ENCODE measurements around the gene PLEKHH2.
"Not testable (repeated sequence)": the region's sequence is repeated elsewhere in the genome, so short reads cannot be mapped to it uniquely, and the experiment has no call there.

Gene PLEKHH2

DNA sequence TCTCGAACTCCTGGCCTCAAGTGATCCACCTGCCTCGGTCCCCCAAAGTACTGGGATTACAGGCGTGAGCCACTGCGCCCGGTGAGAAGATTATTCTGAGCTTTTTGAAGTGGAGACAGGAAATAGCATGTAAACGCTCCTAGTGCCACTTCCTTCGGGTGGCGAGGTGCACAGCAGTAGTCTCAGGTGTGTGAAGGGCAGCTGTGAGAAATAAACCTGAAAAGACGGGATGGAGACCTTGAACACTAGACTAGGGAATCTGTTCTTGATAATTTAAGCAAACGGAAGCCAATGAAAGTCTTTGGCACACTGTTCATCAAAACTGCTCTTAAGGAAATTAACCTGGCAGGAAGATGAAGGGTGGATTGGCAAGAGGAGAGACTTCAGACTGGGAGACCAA, 439 bp upstream of the PLEKHH2 start:
- no peak for DNase-seq (ENCODE audit: low read depth in 2 of 2)

DNA sequence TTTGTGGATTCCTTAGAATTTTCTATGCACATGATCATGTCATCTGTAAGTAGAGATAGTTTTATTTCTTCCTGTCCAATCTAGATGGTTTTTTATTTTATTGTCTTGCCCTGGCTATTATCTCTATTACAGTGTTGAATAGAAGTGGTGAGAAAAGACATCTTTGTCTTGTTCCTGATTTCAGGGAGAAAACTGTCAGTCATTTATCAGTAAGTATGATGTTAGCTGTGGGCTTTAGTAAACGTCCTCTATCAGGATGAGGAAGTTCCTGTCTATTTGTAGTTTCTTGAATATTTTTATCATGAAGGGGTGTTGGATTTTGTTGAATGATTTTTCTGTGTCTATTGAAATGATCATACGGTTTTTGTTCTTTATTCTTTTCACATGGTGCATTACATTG, 5.3 kb downstream of the PLEKHH2 start:
- no peak for DNase-seq (ENCODE audit: low read depth in 2 of 2)

DNA sequence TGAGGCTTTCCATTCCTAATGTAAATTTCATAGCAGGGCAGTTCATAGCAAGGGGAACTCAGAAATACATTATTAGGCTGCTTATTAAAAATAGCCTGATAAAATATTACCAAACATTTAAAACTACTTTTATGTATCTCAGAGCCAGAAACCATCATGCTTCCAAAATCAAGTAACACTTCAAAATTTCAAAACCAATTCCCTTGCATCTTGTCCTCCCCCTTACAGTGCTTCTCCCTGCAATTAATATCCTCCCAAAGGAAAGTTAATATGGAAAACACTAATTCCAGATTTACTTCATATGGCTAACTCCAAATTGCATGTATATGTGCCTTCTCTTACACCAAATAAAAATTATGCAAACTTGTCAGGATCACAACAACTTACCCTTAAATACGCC, 6.6 kb downstream of the PLEKHH2 start:
- no peak for DNase-seq (ENCODE audit: low read depth in 2 of 2)

- no peak for DNase-seq (ENCODE audit: low read depth in 2 of 2)
Measured at GRCh38 chr2:43648994-43649701, 12.1 kb downstream of the PLEKHH2 start.

DNA sequence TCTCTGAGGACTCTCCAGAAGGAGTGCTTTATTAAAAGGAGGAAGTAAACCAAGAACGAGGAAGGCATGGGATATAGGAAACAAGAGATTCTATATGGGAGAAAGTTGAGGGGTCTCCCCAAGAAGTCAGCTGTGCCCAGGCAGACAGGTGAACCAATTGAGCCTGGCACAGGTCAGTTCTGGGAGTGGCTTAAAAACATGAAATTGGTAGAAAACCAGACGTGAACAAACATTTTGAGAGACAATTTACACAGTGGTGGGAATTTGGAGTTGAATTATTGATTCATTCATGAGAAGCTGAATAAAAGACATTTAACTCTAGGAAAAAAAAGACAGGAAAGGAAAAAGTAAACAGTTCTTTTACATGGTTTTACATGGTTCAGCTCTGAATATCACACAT, 16.4 kb downstream of the PLEKHH2 start:
- DNase-seq (ENCODE audit: low read depth in 2 of 2), result no peak

DNA sequence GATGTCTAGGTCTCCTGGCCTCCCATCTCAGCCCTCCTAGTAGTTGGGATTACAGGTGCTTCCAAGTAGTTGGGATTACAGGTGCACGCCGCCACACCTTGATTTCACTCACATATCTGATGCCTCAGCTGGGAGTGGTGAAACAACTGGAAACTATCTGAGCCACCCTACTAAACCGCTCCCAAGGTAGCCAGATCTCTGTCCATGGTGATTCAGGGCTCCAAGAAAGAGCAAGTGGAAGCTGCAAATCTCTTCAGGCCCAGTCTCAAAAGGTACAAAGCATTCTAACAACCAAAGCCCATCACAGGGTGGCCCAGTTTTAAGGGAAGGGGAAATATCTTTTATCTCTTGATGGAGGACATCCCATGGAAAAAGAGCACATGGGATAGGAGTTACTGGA, 20.2 kb downstream of the PLEKHH2 start:
- no peak for DNase-seq (ENCODE audit: low read depth in 2 of 2)

- DNase-seq (ENCODE audit: low read depth in 2 of 2), result no peak
Measured at GRCh38 chr2:43675646-43676321, 38.7 kb downstream of the PLEKHH2 start.

- DNase-seq (ENCODE audit: low read depth in 2 of 2), result peak; percentile 9 to 34
Measured at GRCh38 chr2:43676322-43677050, 39.4 kb downstream of the PLEKHH2 start, which contains the start of gene C1GALT1C1L. TSS of gene C1GALT1C1L (minus strand) at chr2:43676429. CDS start at chr2:43676322, 107 bp downstream.

- not testable (repeated sequence) for DNase-seq (ENCODE audit: low read depth in 2 of 2)
Measured at GRCh38 chr2:43677783-43678182, 40.7 kb downstream of the PLEKHH2 start.

DNA sequence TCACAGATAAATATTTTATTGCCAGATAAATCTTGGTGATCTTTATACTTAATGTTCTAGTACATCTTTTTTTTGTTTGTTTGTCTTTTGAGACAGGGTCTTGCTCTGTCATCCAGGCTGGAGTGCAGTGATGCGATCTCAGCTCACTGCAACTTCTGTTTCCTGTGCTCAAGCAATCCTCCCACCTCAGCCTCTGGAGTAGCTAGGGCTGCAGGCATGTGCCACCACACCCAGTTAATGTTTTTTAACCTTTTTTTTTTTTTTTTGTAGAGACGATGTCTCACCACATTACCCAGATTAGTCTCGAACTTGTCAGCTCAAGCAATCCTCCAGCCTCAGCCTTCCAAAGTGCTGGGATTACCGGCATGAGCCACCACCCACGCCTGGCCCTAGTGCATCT, 48.3 kb downstream of the PLEKHH2 start:
- DNase-seq (ENCODE audit: low read depth in 2 of 2), result no peak

- no peak for DNase-seq (ENCODE audit: low read depth in 2 of 2)
Measured at GRCh38 chr2:43689999-43690398, 52.9 kb downstream of the PLEKHH2 start.

GRCh38 chr2:43692428-43692994, 55.5 kb downstream of the PLEKHH2 start:
- DNase-seq (ENCODE audit: low read depth in 2 of 2), result no peak

DNA sequence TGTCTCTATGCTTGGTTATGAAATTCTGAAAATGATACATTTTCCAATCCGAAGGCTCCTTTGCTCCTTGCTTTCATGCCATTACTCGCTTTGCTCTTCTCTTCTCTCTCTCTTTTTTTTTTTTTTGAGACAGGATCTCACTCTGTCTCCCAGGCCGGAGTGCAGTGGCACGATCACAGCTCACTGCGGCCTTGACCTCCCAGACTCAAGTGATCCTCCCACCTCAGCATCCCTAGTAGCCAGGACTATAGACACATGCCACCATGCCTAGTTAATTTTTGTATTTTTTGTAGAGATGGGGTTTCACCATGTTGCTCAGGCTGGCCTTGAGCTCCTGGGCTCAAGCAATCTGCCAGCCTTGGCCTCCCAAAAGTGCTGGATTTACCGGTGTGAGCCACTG, 61.1 kb downstream of the PLEKHH2 start:
- DNase-seq (ENCODE audit: low read depth in 2 of 2), result not testable (repeated sequence)

GRCh38 chr2:43699761-43700160, 62.7 kb downstream of the PLEKHH2 start:
- no peak for DNase-seq (ENCODE audit: low read depth in 2 of 2)

- DNase-seq (ENCODE audit: low read depth in 2 of 2), result no peak
Measured at GRCh38 chr2:43701111-43701510, 64.1 kb downstream of the PLEKHH2 start.

DNA sequence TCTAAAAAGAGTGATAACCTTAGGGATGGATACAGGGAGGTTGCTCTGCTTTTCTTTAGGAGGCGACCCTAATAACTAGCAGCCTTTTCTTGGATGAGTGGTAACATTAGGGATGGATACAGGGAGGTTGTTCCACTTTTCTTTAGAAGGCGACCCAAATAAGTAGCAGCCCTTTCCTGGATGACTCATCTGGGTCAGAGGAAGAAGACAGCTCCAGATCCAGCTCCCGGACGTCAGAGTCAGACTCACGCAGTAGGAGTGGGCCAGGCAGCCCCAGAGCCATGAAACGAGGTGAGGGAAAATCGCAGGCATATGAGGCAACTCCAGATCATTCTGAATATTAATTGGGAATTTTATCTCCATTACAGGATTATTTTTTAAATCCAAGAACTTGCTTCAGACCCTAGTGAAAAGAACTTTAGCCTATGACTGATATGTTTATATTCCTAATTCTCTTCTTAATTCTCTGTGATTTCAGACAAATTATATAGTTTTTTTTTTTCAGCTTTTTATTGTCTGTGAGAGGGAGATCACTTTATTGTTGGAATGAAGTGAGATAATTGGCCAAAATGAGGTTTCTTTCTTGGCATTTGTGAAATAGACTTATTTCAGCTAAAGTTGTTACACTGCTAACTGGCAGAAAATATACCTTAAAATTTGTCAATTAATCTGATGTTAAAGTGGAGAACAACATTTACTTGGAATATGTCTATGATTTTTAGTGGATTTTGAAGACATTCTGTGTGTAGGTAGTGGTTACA, 70.4 kb downstream of the PLEKHH2 start:
- DNase-seq (ENCODE audit: low read depth in 2 of 2), result no peak

DNA sequence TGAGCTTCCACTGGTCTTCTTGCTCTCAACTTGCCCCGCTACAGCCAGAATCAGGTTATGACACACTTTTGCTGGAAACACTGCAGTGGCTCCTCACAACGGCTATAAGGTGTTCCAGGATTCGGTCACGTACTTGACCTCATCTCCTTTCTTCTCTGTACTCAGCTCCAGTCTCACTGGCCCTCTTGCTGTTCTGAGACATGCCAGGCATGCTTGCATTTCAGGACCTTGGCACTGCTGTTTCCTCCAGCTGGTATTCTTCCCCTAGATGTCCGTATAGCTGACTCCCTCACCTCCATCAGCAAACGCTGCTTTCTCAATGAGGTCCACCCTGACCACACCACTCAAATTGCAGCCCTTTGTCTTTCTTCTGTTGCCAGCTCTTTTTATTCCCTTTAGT, 71.1 kb downstream of the PLEKHH2 start:
- DNase-seq (ENCODE audit: low read depth in 2 of 2), result no peak

- no peak for DNase-seq (ENCODE audit: low read depth in 2 of 2)
Measured at GRCh38 chr2:43708891-43709290, 71.8 kb downstream of the PLEKHH2 start.

GRCh38 chr2:43710866-43711265, 73.8 kb downstream of the PLEKHH2 start:
- no peak for DNase-seq (ENCODE audit: low read depth in 2 of 2)

DNA sequence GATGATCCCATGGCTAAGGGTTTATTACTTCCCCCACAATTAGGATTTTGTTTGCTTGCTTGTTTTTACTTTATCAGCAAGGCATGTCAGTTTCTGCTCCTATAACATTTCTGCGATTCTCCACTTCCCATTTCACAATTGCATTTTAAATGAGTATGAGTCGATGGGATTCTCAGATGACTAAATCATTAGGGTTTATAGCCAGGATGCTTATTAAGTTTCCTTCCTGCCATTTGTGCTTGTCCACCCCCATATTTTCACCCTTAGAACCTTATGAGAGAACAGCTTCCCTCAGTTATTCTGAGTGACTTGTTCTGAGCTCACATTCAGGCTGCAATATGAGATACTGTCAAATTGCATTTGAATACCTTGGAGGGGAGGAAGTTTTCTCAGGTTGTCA, 77.1 kb downstream of the PLEKHH2 start:
- no peak for DNase-seq (ENCODE audit: low read depth in 2 of 2)

DNA sequence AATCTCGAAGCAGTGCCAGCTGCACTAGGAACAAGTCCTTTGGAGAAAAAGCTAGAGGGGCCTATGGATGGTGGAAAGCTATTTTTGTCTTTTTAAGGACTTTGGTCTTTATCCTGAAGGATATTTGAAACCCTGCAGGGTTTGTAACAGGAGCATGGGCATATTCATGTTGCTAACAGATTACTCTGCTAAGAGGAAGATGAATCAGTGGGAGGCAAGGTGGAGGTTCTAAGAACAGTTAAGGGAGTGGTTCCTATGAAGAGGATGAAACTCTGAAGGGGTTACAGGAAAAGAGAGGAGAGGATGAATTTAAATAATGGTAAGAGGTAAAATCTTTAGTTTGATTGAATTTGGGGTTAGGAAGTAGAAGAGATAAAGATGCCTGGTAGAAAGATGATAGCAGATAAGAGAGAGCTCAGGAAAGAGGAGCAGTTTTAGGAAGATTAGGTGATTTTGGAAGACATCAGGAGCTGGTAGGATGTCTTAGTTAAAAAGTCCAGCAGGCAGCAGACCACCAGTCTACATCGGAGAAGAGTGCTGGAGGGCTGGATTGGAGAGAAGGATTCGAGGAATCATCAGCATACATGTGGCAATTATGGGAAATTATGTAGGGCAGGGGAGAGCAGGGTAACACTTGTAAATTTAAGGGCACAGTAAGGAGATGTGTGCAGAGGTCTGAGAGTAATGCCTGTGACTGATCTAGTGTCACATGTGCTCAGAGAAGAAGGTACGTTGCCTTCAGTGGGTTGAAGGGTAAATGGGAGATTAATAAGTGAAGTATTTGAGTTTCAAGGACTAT, 78.4 kb downstream of the PLEKHH2 start:
- DNase-seq (ENCODE audit: low read depth in 2 of 2), result no peak

Data from stimulated activated CD8-positive, alpha-beta memory T cell treated with anti-CD3 and anti-CD28 coated beads, Interleukin-2, amount 100 ng/mL, for 48 hours (primary cell).